ENCODE measurements around the gene IL15. TPM values are rescaled to one million over a fixed set of nuclear protein-coding genes. Genes with fewer than 3 reads are reported as not detected.
"Not testable (repeated sequence)": the region's sequence is repeated elsewhere in the genome, so short reads cannot be mapped to it uniquely, and the experiment has no call there.

IL15 gene, protein sequence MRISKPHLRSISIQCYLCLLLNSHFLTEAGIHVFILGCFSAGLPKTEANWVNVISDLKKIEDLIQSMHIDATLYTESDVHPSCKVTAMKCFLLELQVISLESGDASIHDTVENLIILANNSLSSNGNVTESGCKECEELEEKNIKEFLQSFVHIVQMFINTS
- 0.77 and 0.79 TPM in 2 replicates for total RNA-seq (ENCODE audit: low replicate concordance)
- long read RNA-seq, partial matches to known transcripts: 0 of 7 reads
- long read RNA-seq, other reads (novel, unspliced or antisense): 3 of 7 reads

- peak within 1 kb of the TSS; percentile 74 for H3K27ac Mint-ChIP-seq
- H3K4me3 Mint-ChIP-seq: peak within 1 kb of the TSS; percentile 95
- TF ChIP-seq, protein P1, sequence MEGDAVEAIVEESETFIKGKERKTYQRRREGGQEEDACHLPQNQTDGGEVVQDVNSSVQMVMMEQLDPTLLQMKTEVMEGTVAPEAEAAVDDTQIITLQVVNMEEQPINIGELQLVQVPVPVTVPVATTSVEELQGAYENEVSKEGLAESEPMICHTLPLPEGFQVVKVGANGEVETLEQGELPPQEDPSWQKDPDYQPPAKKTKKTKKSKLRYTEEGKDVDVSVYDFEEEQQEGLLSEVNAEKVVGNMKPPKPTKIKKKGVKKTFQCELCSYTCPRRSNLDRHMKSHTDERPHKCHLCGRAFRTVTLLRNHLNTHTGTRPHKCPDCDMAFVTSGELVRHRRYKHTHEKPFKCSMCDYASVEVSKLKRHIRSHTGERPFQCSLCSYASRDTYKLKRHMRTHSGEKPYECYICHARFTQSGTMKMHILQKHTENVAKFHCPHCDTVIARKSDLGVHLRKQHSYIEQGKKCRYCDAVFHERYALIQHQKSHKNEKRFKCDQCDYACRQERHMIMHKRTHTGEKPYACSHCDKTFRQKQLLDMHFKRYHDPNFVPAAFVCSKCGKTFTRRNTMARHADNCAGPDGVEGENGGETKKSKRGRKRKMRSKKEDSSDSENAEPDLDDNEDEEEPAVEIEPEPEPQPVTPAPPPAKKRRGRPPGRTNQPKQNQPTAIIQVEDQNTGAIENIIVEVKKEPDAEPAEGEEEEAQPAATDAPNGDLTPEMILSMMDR (conservative IDR thresholded peaks at IDR 0.05): no peak
- no peaks in the 10 kb centered on the region for H3K9me3 Mint-ChIP-seq
- DNase-seq (ENCODE audit: extremely low spot score, unreplicated experiment): peak; percentile 68
- peaks cover 66% of the 10 kb centered on the region for H3K27me3 Mint-ChIP-seq
- no peaks in the 10 kb centered on the region for H3K4me1 Mint-ChIP-seq (ENCODE audit: unreplicated experiment)
- H3K36me3 Mint-ChIP-seq: no peaks in the 10 kb centered on the region
Measured at GRCh38 chr4:141636082-141636770, at the start of gene IL15. TSS of gene IL15 (plus strand) at chr4:141636583. CDS start at chr4:141719465, 82,882 bp downstream.

- no peak for DNase-seq (ENCODE audit: extremely low spot score, unreplicated experiment)
- H3K4me1 Mint-ChIP-seq (ENCODE audit: unreplicated experiment): no peaks in the 10 kb centered on the region
- no peak overlapping the region for H3K4me3 Mint-ChIP-seq
- H3K9me3 Mint-ChIP-seq: no peaks in the 10 kb centered on the region
- H3K27ac Mint-ChIP-seq: no peak overlapping the region
- no peaks in the 10 kb centered on the region for H3K36me3 Mint-ChIP-seq
- no peaks in the 10 kb centered on the region for H3K27me3 Mint-ChIP-seq
- TF ChIP-seq, protein P1 (conservative IDR thresholded peaks at IDR 0.05): no peak
Measured at GRCh38 chr4:141587897-141588296, 48.5 kb upstream of the IL15 start.

- H3K27me3 Mint-ChIP-seq: no peaks in the 10 kb centered on the region
- TF ChIP-seq, protein P1 (conservative IDR thresholded peaks at IDR 0.05): no peak
- no peak overlapping the region for H3K27ac Mint-ChIP-seq
- H3K36me3 Mint-ChIP-seq: no peaks in the 10 kb centered on the region
- no peaks in the 10 kb centered on the region for H3K4me1 Mint-ChIP-seq (ENCODE audit: unreplicated experiment)
- no peaks in the 10 kb centered on the region for H3K9me3 Mint-ChIP-seq
- DNase-seq (ENCODE audit: extremely low spot score, unreplicated experiment): no peak
- H3K4me3 Mint-ChIP-seq: no peak overlapping the region
Measured at GRCh38 chr4:141595531-141595930, 40.9 kb upstream of the IL15 start.

DNA sequence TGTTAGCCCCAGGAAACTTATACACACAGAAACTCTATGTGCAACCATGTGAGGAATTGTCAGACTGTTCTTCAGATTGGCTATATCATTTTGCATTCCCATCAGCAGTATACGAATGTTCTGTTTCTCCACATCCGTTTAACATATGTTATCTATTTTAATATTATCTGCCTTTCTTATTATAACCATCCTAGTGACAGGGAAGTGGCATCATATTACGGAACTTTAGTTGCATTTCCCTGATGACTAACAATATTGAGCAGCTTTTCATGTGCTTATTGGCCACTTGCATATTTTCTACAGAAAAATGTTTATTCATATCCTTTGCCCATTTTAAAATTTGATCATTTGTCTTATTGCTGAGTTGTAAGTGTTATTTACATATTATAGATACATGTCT is 36.5 kb upstream of the IL15 start:
- Mint-ChIP-seq H3K4me3 (no peak overlapping the region), H3K27me3 (no peaks in the 10 kb centered on the region), H3K36me3 (no peaks in the 10 kb centered on the region), H3K9me3 (no peaks in the 10 kb centered on the region), H3K4me1 (ENCODE audit: unreplicated experiment) (no peaks in the 10 kb centered on the region), H3K27ac (no peak overlapping the region)
- TF ChIP-seq, protein P1 (conservative IDR thresholded peaks at IDR 0.05): no peak
- DNase-seq (ENCODE audit: extremely low spot score, unreplicated experiment): no peak

GRCh38 chr4:141604683-141605082 is 31.7 kb upstream of the IL15 start:
- H3K9me3 Mint-ChIP-seq; H3K27ac Mint-ChIP-seq; H3K4me3 Mint-ChIP-seq; H3K4me1 Mint-ChIP-seq (ENCODE audit: unreplicated experiment); H3K36me3 Mint-ChIP-seq; DNase-seq (ENCODE audit: extremely low spot score, unreplicated experiment); H3K27me3 Mint-ChIP-seq: not testable (repeated sequence)

GRCh38 chr4:141605425-141605856 is 30.9 kb upstream of the IL15 start:
- Mint-ChIP-seq H3K36me3 (no peaks in the 10 kb centered on the region), H3K27me3 (peaks cover 3% of the 10 kb centered on the region), H3K4me3 (no peak overlapping the region), H3K9me3 (no peaks in the 10 kb centered on the region), H3K4me1 (ENCODE audit: unreplicated experiment) (no peaks in the 10 kb centered on the region), H3K27ac (no peak overlapping the region)
- no peak for DNase-seq (ENCODE audit: extremely low spot score, unreplicated experiment)
- TF ChIP-seq, protein P1 (conservative IDR thresholded peaks at IDR 0.05): no peak
